ENCODE results near the gene PODNL1.

DNA sequence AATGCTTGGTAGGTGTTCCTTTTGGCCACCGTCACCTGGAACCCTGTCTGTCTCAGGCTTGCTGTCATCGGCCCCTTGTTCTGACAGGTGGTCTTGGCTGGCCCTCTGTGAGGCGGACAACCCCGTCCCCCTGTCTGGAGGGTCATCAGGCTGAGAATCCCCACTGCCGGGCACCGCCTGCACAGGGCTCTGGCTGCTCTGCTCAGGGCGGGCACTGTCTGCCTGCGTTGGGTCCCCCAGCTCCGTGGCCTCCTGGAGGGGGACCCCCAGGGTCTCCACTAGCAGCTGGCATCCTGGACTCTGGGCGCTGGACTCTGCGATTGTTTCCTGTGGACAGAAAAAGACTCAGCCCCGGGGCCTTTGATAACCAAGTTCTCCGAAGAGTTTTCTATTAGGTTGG, 48.1 kb downstream of the PODNL1 start:
- TF ChIP-seq, protein P1, sequence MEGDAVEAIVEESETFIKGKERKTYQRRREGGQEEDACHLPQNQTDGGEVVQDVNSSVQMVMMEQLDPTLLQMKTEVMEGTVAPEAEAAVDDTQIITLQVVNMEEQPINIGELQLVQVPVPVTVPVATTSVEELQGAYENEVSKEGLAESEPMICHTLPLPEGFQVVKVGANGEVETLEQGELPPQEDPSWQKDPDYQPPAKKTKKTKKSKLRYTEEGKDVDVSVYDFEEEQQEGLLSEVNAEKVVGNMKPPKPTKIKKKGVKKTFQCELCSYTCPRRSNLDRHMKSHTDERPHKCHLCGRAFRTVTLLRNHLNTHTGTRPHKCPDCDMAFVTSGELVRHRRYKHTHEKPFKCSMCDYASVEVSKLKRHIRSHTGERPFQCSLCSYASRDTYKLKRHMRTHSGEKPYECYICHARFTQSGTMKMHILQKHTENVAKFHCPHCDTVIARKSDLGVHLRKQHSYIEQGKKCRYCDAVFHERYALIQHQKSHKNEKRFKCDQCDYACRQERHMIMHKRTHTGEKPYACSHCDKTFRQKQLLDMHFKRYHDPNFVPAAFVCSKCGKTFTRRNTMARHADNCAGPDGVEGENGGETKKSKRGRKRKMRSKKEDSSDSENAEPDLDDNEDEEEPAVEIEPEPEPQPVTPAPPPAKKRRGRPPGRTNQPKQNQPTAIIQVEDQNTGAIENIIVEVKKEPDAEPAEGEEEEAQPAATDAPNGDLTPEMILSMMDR (IDR thresholded peaks at IDR 0.05) = no peak
- TF ChIP-seq POLR2A (IDR thresholded peaks at IDR 0.05) = no peak

All from breast epithelium (tissue), 3 donors.